PC-9 (cell line): ENCODE results near the gene SULT1C4.

Source experiments
- CTCF ChIP-seq: fragments of 200-600 bp; sonication (generic); conservative IDR thresholded peaks from 2 replicates; pipeline ENCODE4 v1.6.1; 2017; ENCODE audit warnings: mixed run types, antibody characterized with exemption, mild to moderate bottlenecking, moderate library complexity
- EZH2 ChIP-seq: fragments of 200-600 bp; sonication (generic); IDR thresholded peaks from 2 replicates; pipeline ENCODE4 v1.8.0; 2017; ENCODE audit warnings: antibody characterized with exemption, low read depth

GRCh38 chr2:108401800-108402199, 24.0 kb downstream of the SULT1C4 start:
- no peak for TF ChIP-seq CTCF
- no peak for TF ChIP-seq EZH2
